Measurements from ENCODE around the gene DNM2.
A peak's percentile ranks its signal among the peaks of the same experiment; 100 is the strongest.

GRCh38 chr19:10855879-10856522, 138.1 kb downstream of the DNM2 start:
- peak; percentile 42 to 56 (median 48) for TF ChIP-seq CTCF (IDR thresholded peaks at IDR 0.05)
- TF ChIP-seq POLR2AphosphoS5 (IDR thresholded peaks at IDR 0.05) = no peak
- TF ChIP-seq POLR2A (IDR thresholded peaks at IDR 0.05) = no peak
- TF ChIP-seq EP300 (IDR thresholded peaks at IDR 0.05; ENCODE audit: low read depth) = no peak
